Activated CD4-positive, alpha-beta T cell treated with anti-CD3 and anti-CD28 coated beads, Interleukin-2, amount 50 U/mL, for 16 hours (primary cell): Measurements from ENCODE around the gene ANKAR.
A peak's percentile ranks its signal among the peaks of the same experiment; 100 is the strongest.
"Not testable (repeated sequence)": the region's sequence is repeated elsewhere in the genome, so short reads cannot be mapped to it uniquely, and the experiment has no call there.

Experiments used
- DNase-seq: peaks from one replicate; pipeline ENCODE4 v3.0.0-alpha.2; 2020

The ANKAR gene

GRCh38 chr2:189658306-189659212 lies 15.9 kb upstream of the ANKAR start:
- DNase-seq = peak; percentile 40

- DNase-seq = no peak
Measured at GRCh38 chr2:189659734-189660133, 14.7 kb upstream of the ANKAR start.

- no peak for DNase-seq
Measured at GRCh38 chr2:189660803-189661147, 13.7 kb upstream of the ANKAR start.

- DNase-seq = peak; percentile 99
Measured at GRCh38 chr2:189661148-189661956, 13.1 kb upstream of the ANKAR start, which contains the start of gene ASNSD1. TSS of gene ASNSD1 (plus strand) at chr2:189661459. CDS start at chr2:189666133, 4,674 bp downstream.

- no peak for DNase-seq
Measured at GRCh38 chr2:189661957-189662321, 12.5 kb upstream of the ANKAR start.

GRCh38 chr2:189662669-189663226 lies 11.7 kb upstream of the ANKAR start:
- no peak for DNase-seq

- not testable (repeated sequence) for DNase-seq
Measured at GRCh38 chr2:189663319-189663718, 11.2 kb upstream of the ANKAR start.

- no peak for DNase-seq
Measured at GRCh38 chr2:189669913-189670312, 4.6 kb upstream of the ANKAR start.

GRCh38 chr2:189673661-189674373 lies 653 bp upstream of the ANKAR start:
- DNase-seq = no peak

- no peak for DNase-seq
Measured at GRCh38 chr2:189676471-189676870, 2.0 kb downstream of the ANKAR start.

GRCh38 chr2:189679226-189679625 lies 4.8 kb downstream of the ANKAR start:
- DNase-seq = no peak

GRCh38 chr2:189681203-189681602 lies 6.7 kb downstream of the ANKAR start:
- no peak for DNase-seq

GRCh38 chr2:189681903-189682302 lies 7.4 kb downstream of the ANKAR start:
- no peak for DNase-seq

GRCh38 chr2:189683348-189683747 lies 8.9 kb downstream of the ANKAR start:
- no peak for DNase-seq

- no peak for DNase-seq
Measured at GRCh38 chr2:189684811-189685210, 10.3 kb downstream of the ANKAR start.

GRCh38 chr2:189685540-189686229 lies 11.2 kb downstream of the ANKAR start:
- DNase-seq = no peak

GRCh38 chr2:189687796-189688195 lies 13.3 kb downstream of the ANKAR start:
- DNase-seq = not testable (repeated sequence)

GRCh38 chr2:189696223-189696622 lies 21.8 kb downstream of the ANKAR start:
- no peak for DNase-seq

GRCh38 chr2:189698020-189698887 lies 23.8 kb downstream of the ANKAR start:
- DNase-seq = peak; percentile 34

- no peak for DNase-seq
Measured at GRCh38 chr2:189700681-189701080, 26.2 kb downstream of the ANKAR start.

- no peak for DNase-seq
Measured at GRCh38 chr2:189702071-189702470, 27.6 kb downstream of the ANKAR start.
